RWPE2 (cell line): ENCODE results near the gene PRKCE.

Experiments
- ATAC-seq: fragments of 200-7000 bp; cut with Tn5 transposase; 3 replicates; pipeline ENCODE4 v1.9.1; 2021; ENCODE audit warnings: low read depth
- DNase-seq: peaks from one replicate; pipeline ENCODE4 v3.0.0-alpha.2; 2020; ENCODE audit warnings: low spot score
- H3K27ac ChIP-seq: fragments of 450-650 bp; 2 replicates; pipeline ENCODE4 v1.5.1; 2017; ENCODE audit warnings: mild to moderate bottlenecking; ENCODE audit not compliant: poor library complexity, severe bottlenecking
- H3K27me3 ChIP-seq: fragments of 250-450 bp; sonication (Bioruptor Pico); 2 replicates; pipeline ENCODE4 v1.5.1; 2021; ENCODE audit warnings: mild to moderate bottlenecking, moderate library complexity; ENCODE audit not compliant: insufficient read depth, poor library complexity, severe bottlenecking
- H3K36me3 ChIP-seq: fragments of 250-450 bp; sonication (Bioruptor Pico); 2 replicates; pipeline ENCODE4 v1.5.1; 2020; ENCODE audit warnings: low read depth, mild to moderate bottlenecking, moderate library complexity
- H3K4me1 ChIP-seq: fragments of 250-450 bp; sonication (Bioruptor Pico); 2 replicates; pipeline ENCODE4 v1.5.1; 2021; ENCODE audit warnings: mild to moderate bottlenecking, moderate library complexity; ENCODE audit not compliant: insufficient read depth, poor library complexity, severe bottlenecking
- H3K4me3 ChIP-seq: fragments of 250-450 bp; sonication (Bioruptor Pico); 2 replicates; pipeline ENCODE4 v1.5.1; 2021; ENCODE audit warnings: mild to moderate bottlenecking, moderate library complexity; ENCODE audit not compliant: severe bottlenecking
- H3K9me3 ChIP-seq: fragments of 250-450 bp; sonication (Bioruptor Pico); 2 replicates; pipeline ENCODE4 v1.5.1; 2021; ENCODE audit warnings: mild to moderate bottlenecking, moderate library complexity; ENCODE audit not compliant: severe bottlenecking
- TF ChIP-seq, protein P1 (sequence below): fragments of 450-650 bp; IDR thresholded peaks from one replicate; pipeline ENCODE4 v1.5.1; 2017; ENCODE audit warnings: mild to moderate bottlenecking, moderate library complexity; ENCODE audit not compliant: poor library complexity, severe bottlenecking

Gene PRKCE

GRCh38 chr2:46101557-46102220 is 450.2 kb downstream of the PRKCE start:
- ATAC-seq, result no peak
- H3K27ac ChIP-seq, result no peak overlapping the region
- H3K9me3 ChIP-seq, result peaks cover 6% of the 10 kb centered on the region
- H3K27me3 ChIP-seq, result no peaks in the 10 kb centered on the region
- H3K4me3 ChIP-seq, result no peak overlapping the region
- H3K4me1 ChIP-seq, result peaks cover 21% of the 10 kb centered on the region
- TF ChIP-seq, protein P1, sequence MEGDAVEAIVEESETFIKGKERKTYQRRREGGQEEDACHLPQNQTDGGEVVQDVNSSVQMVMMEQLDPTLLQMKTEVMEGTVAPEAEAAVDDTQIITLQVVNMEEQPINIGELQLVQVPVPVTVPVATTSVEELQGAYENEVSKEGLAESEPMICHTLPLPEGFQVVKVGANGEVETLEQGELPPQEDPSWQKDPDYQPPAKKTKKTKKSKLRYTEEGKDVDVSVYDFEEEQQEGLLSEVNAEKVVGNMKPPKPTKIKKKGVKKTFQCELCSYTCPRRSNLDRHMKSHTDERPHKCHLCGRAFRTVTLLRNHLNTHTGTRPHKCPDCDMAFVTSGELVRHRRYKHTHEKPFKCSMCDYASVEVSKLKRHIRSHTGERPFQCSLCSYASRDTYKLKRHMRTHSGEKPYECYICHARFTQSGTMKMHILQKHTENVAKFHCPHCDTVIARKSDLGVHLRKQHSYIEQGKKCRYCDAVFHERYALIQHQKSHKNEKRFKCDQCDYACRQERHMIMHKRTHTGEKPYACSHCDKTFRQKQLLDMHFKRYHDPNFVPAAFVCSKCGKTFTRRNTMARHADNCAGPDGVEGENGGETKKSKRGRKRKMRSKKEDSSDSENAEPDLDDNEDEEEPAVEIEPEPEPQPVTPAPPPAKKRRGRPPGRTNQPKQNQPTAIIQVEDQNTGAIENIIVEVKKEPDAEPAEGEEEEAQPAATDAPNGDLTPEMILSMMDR, result no peak
- H3K36me3 ChIP-seq, result no peaks in the 10 kb centered on the region
- no peak for DNase-seq

- Histone ChIP-seq H3K9me3 (peaks cover 6% of the 10 kb centered on the region), H3K27me3 (no peaks in the 10 kb centered on the region), H3K4me1 (peaks cover 5% of the 10 kb centered on the region), H3K36me3 (no peaks in the 10 kb centered on the region), H3K4me3 (no peak overlapping the region), H3K27ac (no peak overlapping the region)
- no peak for DNase-seq
- ATAC-seq, result no peak
- TF ChIP-seq, protein P1, result no peak
These were observed 455.2 kb downstream of the PRKCE start for GRCh38 chr2:46106690-46107089.

DNA sequence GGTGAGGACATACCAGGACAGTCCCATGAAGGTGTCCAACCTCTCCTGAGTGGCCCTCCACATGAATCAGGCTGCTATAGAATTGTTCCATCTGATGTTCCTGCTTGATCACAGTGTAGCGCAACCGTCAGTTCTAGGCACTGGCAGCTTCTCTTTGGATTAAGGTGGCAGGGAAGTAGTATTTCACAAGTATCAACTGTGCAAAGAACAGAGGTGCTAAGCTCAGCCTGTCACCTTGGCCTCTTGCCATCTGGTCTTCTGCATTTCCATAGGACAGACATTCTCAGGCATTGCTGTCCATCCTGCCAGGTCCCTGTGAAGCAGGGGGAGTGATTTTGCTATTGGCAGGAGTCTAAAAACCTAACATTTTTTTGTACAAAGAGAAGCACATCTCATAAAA is 463.5 kb downstream of the PRKCE start:
- DNase-seq, result no peak
- H3K27ac ChIP-seq, result no peak overlapping the region
- peaks cover 23% of the 10 kb centered on the region for H3K4me1 ChIP-seq
- H3K4me3 ChIP-seq, result no peak overlapping the region
- no peaks in the 10 kb centered on the region for H3K36me3 ChIP-seq
- H3K27me3 ChIP-seq, result no peaks in the 10 kb centered on the region
- no peak for ATAC-seq
- TF ChIP-seq, protein P1, result no peak
- no peaks in the 10 kb centered on the region for H3K9me3 ChIP-seq

DNA sequence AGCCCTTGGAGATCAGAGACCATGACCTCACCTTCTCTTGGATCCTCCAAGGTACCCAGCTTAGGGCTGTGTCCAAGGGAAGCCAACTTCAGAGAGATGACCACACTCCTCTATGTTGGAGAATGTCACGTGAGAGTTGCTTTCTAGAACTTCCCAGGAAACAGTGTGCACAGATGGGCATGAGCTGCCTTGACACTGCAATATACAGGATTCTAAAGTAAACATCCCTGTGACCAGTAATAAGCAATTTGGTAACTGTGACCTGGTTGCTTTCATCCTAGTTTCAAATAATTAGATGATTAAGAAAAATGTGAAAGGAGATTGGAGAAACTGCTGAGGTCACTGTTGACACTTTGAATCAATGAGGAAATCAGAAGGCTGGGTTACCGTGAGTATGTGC is 464.7 kb downstream of the PRKCE start:
- H3K4me1 ChIP-seq, result peaks cover 18% of the 10 kb centered on the region
- no peak overlapping the region for H3K4me3 ChIP-seq
- ATAC-seq (no peak), DNase-seq (no peak)
- no peaks in the 10 kb centered on the region for H3K9me3 ChIP-seq
- TF ChIP-seq, protein P1, result no peak
- H3K27ac ChIP-seq, result no peak overlapping the region
- no peaks in the 10 kb centered on the region for H3K27me3 ChIP-seq
- no peaks in the 10 kb centered on the region for H3K36me3 ChIP-seq

DNA sequence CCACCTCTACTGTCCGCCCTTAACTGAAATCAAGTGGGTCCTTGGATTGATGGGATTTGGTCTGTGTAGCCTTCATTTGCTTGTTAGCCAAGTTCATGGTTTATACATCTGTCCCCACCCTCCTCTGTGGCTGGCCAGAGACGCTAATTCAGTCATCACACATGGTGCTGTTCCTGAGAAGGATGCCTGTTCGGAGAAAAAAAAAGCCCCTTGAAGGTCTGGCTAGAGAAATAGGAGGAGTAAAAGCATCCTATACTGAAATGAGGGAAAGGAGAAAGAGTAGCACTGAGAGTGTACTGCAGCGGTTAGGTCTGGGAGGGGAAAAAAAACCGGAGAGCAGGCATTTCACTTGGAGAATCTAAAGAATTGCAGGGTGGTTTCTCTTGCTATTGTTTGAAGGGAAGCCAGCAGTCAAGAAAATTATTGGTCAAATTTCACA is 465.1 kb downstream of the PRKCE start:
- Histone ChIP-seq H3K4me1 (peaks cover 17% of the 10 kb centered on the region), H3K36me3 (no peaks in the 10 kb centered on the region), H3K27me3 (no peaks in the 10 kb centered on the region), H3K9me3 (no peaks in the 10 kb centered on the region), H3K4me3 (no peak overlapping the region), H3K27ac (peak overlapping the region; percentile 44)
- no peak for DNase-seq
- TF ChIP-seq, protein P1, result no peak
- ATAC-seq, result no peak
